ENCODE measurements around the gene BCL2A1.
"Not testable (repeated sequence)": the region's sequence is repeated elsewhere in the genome, so short reads cannot be mapped to it uniquely, and the experiment has no call there.

Gene BCL2A1

DNA sequence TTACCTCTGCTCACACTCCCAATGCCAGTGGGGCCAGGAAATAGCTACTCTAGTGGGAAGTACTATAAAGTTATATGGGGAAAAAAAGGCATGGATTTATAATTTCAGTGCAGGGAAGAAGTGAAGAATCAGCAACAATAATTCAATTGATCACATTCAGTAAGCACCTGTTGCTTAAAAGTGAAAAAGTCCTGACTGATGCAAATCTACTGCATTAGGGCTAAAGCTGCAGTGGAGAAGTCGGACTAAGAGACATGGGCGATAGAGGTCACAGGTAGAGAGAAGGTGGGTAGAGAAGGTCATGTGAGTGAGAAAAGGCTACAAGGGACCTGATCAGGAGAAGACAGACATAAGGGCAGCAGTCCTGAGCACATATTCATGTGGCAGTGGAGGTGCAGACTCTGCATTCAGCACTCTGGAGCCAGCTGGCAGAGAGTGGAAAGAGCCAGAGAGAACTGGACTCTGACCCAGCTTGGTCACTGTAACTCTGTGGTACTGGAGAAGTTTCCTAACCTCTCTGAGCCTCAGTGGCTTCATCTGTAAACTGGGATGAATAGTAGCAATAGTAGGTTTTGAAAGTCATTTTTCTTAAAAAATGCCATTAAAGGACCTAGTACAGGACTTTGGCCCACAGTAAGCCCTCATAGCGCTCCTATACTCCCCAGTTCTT lies 17.6 kb upstream of the BCL2A1 start:
- DNase-seq, result no peak

DNA sequence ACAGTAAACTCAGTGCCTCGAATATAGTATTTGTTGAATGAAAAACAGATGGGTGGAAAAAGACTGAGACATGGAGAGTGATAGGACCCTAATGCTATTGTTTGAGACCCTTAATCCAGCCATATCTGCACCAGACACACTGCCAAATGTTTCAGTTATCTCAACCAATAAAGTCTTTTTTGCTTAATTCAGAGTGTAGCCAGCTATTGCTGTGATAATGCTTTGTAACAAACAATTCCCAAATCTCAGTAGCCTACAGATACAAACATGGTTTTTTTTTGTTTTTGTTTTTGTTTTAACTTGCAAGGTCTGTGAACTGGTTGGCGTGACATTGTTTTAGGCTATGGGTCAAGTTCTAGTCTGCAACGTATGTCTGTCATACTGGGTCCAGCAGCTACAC lies 17.0 kb upstream of the BCL2A1 start:
- DNase-seq, result no peak

DNA sequence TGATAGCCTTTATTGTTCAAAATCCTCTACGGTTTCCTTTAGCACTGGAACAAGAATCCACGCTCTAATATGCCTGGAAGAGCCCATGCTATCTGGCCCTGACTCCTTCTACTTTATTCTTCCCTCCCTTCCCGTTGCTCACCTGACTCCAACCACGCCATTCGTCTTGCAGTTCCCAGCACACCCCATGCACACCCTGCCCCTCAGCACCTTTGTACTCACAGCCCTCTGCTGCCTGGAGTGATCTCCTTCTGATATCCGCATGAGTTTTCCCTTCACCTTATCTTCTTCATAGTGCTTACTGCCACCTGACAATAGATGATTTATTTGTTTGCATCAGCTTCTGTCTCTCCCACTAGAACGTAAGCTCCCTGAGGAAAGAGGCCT lies 16.6 kb upstream of the BCL2A1 start:
- DNase-seq, result no peak

DNA sequence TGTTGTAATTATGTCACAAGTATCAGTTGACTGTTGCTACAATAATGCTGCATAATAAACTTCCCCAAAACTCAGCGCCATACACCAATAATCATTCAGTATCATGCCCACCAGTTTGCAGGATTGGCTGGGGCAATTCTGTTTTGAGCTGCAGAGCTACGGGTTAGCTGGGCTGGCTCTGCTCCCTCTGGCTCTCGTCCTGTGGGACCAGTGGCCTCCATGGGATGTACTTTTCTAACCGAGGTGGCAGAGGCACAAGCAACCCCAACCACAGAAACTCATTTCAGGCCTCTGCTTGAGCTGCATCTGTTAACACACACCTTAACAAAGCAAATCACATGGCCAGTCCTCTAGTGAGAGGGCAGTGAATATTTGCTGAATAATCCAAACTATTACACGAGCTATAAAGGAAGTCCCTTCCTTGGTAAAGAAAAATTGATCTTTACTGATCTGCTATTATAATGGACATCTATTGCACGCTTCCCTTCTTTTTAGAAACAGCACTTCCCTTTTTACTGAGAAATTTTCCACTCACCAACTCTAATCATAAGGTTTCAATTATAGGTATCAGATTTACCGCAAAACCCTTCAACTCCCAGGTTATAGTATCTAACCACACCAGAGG lies 10.9 kb upstream of the BCL2A1 start:
- no peak for DNase-seq

DNA sequence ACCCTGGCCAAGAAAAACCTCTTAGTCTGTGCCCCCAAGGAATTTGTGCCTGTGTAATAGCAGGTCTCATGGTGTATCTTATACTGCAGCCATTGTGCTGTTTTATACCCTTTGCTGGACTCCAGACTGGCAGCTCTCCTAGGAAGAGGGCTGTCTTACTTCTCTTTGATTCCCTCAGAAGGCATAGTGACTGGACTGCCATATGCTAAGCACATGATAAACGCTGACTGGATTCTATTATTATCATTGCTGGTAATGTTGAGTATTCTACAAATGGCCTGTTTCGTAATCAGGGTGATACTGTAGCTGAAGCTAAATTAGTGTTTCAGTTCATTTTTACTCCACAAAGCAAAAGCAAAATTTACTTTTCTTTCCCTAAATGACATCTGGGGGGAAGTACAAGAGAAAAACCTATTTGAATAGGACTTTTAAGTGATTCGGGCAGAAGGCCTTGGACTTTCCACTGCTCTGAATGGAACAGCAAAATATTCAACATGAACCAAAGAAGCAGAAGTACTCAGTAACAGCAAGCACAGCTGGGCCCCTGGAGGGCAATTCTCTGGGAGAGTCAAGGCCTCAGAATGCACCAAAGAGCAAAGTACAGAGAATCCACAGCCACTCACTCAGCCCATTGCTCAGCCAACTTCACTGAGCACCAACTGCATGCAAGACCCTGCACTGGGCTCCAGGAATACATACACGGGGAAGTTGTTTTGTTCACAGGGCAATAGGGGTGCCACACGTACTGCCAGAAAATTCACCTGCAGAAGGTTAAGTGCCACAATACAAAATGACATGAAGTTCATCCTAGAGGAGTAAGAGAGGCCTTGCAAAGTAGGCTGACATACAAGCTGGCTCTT lies 7.9 kb upstream of the BCL2A1 start:
- DNase-seq, result no peak

DNA sequence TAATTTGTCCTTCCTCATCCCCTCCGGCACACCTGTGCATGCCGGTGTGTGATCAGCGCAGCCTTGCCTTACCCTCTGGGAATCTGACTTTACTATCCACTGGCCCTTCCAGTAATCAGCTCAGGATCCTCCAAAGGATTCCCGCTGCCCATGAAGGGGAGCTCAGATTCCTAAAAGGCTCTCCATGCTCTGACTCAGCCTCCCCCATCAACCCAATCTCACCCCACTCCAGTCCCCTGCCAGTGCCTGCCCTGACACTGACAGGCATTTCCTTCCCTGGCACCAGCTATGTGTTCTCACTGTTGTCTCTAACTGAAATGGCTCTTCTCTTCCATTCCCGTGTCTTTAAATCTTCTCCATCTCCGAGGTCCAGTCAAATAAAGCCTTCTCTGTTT lies 7.3 kb upstream of the BCL2A1 start:
- no peak for DNase-seq

DNA sequence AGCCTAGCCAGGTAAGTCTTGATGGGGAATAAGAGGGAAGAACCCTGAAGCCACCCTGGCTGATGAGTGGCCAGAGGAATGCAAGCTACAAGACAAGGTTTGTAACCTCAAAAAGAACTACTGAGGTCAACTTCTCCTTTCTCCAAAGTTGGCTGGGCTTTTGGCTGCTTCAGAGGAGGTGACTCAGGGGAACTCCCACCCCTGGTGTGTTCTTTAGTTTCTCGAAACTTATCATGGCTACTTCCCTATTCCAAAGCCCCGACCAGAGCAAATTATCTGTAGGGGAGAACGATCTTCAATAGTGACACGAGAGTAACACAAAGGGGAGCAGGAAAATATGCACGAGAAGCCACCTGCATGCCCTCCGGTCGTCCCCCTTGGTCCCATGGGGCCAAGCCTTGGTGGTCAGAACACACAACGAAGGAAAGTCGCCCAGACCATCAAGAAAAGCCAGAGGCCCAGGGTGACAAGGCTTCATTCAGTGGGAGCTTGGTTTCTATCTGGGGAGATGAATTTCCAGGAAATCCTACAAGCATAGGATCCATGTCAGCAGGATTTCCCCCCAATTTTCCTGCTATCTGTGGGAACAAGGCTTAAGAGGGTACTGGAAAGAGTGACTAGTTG lies 6.5 kb upstream of the BCL2A1 start:
- DNase-seq, result no peak

DNA sequence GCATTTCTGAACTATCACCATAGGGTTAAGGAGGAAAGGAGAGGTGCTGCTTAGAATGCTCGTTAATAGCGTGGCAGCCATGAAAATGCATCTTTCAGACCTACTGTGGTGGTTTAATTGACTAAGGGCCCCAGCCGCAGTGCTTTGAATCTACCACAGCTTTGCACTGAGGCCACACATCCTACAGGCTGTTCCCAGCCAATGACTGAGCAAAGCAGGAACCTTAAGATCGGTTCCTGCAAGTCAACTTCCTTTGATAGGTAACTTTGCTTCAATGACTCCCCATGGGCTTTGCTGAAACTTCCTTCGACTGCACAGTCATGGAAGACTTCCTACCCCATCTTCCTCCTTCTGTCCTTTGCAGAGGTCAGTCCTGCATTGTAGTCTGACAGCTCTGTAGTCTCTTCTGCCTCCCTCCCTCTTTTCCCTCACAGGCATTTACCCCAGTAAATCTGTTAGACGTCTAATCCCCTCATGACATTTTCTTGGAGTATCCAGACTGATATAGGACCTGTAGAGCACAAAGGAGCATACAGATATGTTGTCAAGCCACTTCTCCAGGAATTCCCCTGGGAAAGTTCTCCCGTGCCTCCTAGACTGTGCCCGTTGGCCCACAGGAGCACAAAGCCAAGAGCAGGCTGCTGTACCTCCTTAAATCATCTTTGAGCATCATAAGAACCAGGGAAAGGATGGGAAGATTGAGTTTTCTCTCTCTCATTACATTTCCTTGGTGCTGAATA lies 2.6 kb upstream of the BCL2A1 start:
- no peak for DNase-seq

DNA sequence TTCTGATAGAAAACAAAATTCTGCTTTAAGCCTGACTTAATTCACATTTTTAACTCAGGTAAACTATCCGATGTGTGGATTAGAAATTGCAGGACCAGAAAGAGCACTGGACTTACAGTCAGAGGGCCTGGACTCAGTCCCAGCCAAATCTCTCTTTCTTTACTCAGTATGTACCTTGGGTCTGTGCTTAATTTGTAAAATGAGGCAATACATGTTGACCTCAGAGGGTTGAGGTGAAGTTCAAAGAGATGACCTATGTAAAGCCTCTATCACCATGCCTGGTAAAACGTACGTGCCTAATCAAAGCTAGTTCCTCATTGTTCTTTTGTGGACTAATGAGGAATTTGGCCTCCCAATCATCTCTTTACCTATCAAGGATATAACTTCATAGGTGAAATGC lies 1.9 kb upstream of the BCL2A1 start:
- no peak for DNase-seq

DNA sequence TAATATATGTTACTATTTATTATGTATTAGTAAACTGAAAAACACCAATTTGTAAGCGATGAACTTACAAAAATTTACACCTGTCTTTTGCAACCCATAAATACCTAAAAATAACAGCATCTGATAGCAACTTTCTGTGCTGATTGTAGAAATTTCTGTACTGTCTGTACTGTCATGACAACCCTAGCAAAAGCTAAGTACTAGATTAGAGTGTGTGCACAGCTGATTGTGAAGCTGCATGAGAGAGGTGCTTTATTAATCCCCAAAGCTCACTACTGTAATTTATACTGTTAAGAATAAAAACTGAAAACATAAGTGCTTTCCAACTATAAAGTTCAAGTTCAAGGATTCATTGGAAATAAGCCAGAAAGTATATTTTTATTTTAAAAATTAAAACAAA lies 815 bp downstream of the BCL2A1 start:
- no peak for DNase-seq

DNA sequence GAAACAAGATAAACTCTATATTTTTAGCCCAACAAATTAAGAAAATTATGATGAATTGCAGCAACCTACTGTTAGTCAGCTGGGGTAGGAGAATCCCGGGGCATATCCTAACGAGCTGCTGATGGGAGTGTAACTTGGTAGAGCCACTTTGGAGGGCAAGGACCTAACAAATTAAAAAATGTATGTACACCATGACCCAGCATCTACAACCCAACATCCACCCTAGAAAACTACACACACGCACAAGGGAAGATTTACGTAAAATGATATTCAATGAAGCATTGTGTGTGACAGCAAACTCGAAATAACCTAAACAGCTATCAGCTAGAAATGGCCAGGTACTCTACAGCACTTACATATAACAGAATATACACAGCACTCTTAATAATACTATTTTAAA lies 1.9 kb downstream of the BCL2A1 start:
- no peak for DNase-seq

DNA sequence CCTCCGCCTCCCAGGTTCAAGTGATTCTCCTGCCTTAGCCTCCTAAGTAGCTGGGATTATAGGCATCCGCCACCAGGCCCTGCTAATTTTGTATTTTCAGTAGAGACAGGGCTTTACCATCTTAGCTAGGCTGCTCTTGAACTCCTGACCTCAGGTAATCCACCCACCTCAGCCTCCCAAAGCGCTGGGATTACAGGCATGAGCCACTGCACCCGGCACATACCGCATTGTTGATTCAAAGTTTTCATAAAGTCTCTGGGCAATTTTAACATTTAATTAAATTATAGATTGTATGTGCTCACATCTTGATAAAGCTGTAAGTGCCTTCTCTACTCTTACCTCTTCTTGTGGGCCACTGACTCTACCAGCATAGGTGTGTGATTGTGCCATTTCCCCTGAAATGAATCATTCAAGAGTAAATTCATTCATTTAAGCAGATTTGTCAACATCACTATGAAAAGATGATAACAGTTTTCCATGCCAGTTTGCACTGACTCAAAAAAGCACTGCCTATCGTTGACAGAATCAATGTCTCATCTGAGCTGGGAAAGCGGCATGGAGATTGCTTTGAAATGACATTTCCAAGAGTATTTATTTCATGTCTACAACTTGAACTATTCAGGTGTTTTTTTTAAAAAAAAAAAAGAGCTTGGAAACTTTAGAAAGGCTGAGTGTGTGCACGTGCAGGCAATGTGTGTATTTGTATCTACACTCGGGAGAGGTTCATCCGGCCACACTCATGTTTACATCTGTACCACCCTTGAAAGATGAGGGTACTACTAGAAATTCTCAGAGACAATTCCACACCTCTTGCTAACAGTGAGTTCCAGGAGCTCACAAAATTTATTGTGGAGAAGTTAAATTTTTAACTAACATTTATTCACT lies 3.5 kb downstream of the BCL2A1 start:
- DNase-seq, result no peak

DNA sequence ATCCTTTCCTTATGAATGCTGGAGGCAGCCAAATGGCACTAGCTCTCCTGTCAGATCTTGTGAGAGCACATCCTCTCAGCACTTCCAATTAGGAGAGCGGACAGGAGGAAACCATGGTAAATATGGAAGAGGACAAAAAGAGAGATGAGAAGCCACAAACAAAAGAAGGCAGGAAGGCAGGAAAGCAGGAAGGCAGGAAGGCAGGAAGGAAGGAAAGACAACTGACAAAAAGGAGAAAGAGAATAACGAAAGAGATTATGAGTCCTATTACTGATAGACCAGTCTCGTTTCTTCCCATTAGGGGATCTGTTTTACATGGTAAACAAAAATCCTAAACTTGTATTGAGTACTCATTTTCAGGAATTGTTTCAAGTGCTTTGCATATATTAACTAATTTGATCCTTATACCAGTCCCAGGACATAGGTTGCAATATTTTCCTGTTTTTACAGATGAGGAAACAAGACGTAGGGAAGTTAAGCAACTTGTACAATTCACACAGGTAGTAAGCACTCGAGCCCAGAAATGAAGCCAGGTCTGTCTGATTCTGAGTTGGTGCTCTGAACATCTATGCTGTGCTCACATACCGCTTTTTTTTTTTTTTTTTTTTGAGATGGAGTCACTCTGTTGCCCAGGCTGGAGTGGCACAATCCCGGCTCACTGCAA lies 4.2 kb downstream of the BCL2A1 start:
- no peak for DNase-seq

DNA sequence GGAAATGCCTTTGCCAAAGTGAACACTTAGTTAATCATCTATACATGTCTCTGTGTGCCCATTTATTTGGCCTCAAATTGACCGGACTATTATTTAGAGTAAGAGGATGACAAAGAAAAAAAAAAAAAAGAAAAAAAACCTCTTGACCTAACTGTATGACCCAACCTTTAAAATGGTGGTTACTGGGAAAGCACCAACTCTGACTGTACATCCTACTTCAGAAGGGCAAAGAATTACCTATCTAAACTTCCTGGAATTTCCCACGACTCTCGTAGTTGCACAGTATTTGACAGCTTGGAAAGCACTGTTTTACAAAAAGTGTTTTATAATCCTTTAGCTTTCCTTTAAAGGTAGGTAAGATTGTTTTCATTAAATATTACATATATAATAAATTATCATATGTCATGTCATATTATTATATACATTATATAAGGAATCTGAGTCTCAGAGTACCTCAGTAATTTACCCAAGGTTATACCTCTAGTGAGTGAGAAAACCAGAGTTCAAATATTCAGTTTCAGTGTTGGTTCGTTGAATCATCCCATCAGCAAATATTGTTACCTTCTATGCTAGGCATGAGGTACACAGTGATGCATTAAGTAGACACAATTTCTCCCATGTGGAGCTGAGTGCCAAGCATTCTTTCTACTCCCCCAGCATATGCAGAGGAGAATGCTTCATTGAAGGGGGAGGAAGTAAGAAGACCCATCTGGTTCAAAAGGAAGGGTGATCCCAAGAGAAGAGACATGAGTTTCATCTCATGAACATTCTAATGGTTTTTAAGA lies 5.0 kb downstream of the BCL2A1 start:
- no peak for DNase-seq

DNA sequence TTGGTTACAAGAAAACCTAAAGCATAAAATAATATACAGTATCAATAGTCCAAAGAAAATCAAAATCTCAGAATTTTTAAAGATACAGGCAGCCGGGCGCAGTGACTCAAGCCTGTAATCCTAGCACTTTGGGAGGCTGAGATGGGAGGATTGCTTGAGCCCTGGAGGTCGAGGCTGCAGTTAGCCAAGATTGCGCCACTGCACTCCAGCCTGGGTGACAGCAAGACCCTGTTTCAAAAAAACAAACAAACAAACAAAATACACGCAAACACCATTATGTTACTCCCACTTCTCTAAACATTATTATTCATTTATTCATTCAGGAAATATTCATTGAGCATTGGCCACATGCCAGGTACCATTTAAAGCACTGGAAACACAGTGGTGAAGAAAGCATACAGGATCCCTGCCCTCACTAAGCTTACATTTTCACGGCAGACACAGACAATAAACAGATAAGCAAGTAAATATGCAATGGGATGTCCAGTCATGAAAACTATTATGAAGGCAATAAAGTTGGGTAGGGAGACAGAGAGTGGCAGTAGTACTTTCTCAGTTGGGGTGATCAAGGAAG lies 6.7 kb downstream of the BCL2A1 start:
- no peak for DNase-seq

DNA sequence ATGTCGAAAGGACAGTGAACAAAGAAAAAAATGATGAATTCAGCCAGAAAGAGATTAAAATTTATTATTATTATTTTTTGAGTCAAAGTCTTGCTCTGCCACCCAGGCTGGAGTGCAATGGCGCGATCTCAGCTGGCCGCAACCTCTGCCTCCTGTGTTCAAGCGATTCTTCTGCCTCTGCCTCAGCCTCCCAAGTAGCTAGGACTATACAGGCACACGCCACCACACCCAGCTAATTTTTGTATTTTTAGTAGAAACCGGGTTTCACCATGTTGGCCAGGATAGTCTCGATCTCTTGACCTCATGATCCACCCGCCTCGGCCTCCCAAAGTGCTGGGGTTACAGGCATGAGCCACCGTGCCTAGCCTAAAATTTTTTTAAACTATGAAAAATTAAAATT lies 8.1 kb downstream of the BCL2A1 start:
- not testable (repeated sequence) for DNase-seq

DNA sequence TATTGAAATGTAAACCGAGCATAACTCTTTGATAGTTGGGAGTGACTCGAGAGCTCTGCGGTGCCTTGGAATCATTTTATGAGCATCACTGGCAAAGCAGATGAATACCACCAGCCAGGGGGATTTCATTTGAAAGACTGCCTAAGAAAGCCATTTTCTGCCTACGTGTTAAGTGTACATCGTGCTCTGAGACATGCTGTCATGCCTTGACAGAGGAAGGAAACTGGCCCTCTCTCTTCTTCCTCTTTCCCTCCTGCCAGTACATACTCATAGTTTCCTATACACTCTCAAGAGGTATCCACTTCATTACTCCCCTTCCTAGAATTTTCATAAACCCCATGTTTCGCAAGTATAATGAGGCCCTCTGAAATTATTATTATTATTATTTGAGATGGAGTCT lies 8.8 kb downstream of the BCL2A1 start:
- DNase-seq, result no peak

DNA sequence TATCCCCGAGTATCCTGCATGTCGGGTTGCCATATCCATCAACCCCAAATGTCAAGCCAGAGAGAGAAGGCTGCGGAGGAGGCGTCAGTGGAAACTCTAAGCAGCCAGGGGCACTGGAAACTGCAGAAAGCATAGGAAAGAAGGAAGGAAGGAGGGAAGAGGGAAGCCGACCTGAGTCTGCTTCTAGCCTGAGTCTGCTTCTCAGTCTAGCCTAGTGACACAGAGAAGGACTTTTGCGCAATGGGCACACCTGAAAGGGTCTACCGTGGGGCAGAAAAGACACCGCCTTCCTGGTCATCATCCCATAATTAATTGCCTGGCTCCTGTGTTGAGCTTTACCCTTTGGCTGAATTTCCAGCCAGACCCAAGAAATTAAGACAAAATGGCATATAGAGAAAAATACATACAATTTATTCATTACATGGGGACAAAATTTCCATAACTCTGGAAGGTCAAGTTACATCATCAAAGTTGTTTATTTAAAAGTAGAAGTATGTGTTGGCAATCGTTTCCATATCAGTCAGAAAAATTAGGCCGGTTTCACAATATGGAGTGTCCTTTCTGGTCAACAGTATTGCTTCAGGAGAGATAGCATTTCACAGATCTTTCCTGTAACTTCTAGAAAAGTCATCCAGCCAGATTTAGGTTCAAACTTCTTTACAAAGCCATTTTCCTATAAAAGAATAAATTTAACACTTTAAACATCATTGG lies 10.3 kb downstream of the BCL2A1 start:
- no peak for DNase-seq

DNA sequence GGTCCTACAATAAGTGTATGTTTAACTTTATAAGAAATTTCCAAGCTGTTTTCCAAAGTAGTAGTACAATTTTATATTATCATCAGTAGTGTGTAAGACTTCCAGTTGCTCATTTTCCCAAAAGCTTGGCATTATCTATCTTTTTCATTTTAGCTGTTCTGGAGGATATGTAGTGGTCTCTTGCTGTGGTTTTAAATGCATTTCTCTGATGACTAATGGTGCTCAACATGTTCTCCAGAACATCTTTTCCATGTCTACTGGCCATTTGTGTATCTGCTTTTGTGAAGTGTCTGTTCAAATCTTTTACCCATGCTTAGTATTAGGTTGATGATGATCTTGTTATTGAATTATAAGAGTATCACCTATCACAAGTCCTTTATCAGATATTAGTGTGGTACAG lies 13.3 kb downstream of the BCL2A1 start:
- no peak for DNase-seq

All from NCI-H446 (cell line).